IMR-90 (cell line): ENCODE measurements around the gene SOX4. TPM values are rescaled to one million over a fixed set of nuclear protein-coding genes. Genes with fewer than 3 reads are reported as not detected.

ENCODE experiments used
- ATAC-seq: fragments of 200-7000 bp; cut with Tn5 transposase; 2 replicates; pipeline ENCODE4 v1.9.1; 2020; ENCODE audit warnings: low read depth, mild to moderate bottlenecking, moderate library complexity
- BruUV-seq: library from RNA; stranded (reverse); fragments of 400-500 nt; replicated peaks from 2 replicates; lab custom pipeline; 2021; lab: Mats Ljungman, UMichigan
- CTCF ChIA-PET: fragments of 300-600 bp; formaldehyde crosslinking; extraction: SDS; loops from one replicate; lab custom pipeline; 2021; ENCODE audit warnings: antibody characterized with exemption; lab: Yijun Ruan, JAX
- POLR2A ChIA-PET: fragments of 300-600 bp; sonication (Branson Sonifier 250); formaldehyde crosslinking; loops from one replicate; lab custom pipeline; 2022; ENCODE audit warnings: antibody characterized with exemption; ENCODE audit not compliant: unreplicated experiment; lab: Charles Lee
- DNase-seq: peaks from one replicate; pipeline ENCODE4 v3.0.0; 2013
- H2AFZ ChIP-seq: replicated peaks from 2 replicates; pipeline ENCODE3; 2013; ENCODE audit warnings: low read length, mild to moderate bottlenecking; ENCODE audit not compliant: poor library complexity
- H2AK5ac ChIP-seq: 2 replicates; pipeline ENCODE4 v1.6.1; 2013; ENCODE audit warnings: low read depth, low read length, inconsistent platforms
- H2AK9ac ChIP-seq: replicated peaks from 2 replicates; pipeline ENCODE3; 2013; ENCODE audit warnings: mild to moderate bottlenecking, low read depth, low read length, moderate library complexity; ENCODE audit not compliant: poor library complexity
- H2BK120ac ChIP-seq: 2 replicates; pipeline ENCODE4 v1.6.1; 2013; ENCODE audit warnings: low read depth, low read length, inconsistent platforms
- H2BK15ac ChIP-seq: 3 replicates; pipeline ENCODE4 v1.6.1; 2013; ENCODE audit warnings: low read depth, low read length, inconsistent platforms
- H2BK20ac ChIP-seq: 2 replicates; pipeline ENCODE4 v1.6.1; 2013; ENCODE audit warnings: low read depth, mild to moderate bottlenecking, inconsistent platforms, low read length, moderate library complexity
- H2BK5ac ChIP-seq: 2 replicates; pipeline ENCODE4 v1.6.1; 2013; ENCODE audit warnings: mild to moderate bottlenecking, low read depth, low read length, inconsistent platforms; ENCODE audit not compliant: poor library complexity, severe bottlenecking
- H3K14ac ChIP-seq: replicated peaks from 2 replicates; pipeline ENCODE4 v1.6.1; 2013; ENCODE audit warnings: low read depth, low read length, inconsistent platforms
- H3K18ac ChIP-seq: 2 replicates; pipeline ENCODE4 v1.6.1; 2013; ENCODE audit warnings: low read depth, low read length, control low read depth
- H3K23ac ChIP-seq: 2 replicates; pipeline ENCODE4 v1.6.1; 2013; ENCODE audit warnings: low read depth, low read length, inconsistent platforms
- H3K27ac ChIP-seq: 2 replicates; pipeline ENCODE4 v1.5.1; 2013; ENCODE audit warnings: mild to moderate bottlenecking, control low read depth, low read length; ENCODE audit not compliant: insufficient read depth
- H3K27me3 ChIP-seq: 2 replicates; pipeline ENCODE4 v1.6.1; 2013; ENCODE audit warnings: low read length; ENCODE audit not compliant: control insufficient read depth, insufficient read depth
- H3K36me3 ChIP-seq: 2 replicates; pipeline ENCODE4 v1.6.1; 2013; ENCODE audit warnings: low read length, mixed read lengths; ENCODE audit not compliant: control insufficient read depth, insufficient read depth
- H3K4ac ChIP-seq: 2 replicates; pipeline ENCODE4 v1.6.1; 2013; ENCODE audit warnings: low read depth, low read length, inconsistent platforms
- H3K4me1 ChIP-seq: 2 replicates; pipeline ENCODE4 v1.6.1; 2013; ENCODE audit warnings: low read length, mixed read lengths; ENCODE audit not compliant: control insufficient read depth, insufficient read depth
- H3K4me2 ChIP-seq: 2 replicates; pipeline ENCODE4 v1.6.1; 2013; ENCODE audit warnings: low read depth, mild to moderate bottlenecking, control low read depth, low read length, moderate library complexity
- H3K4me3 ChIP-seq: 2 replicates; pipeline ENCODE4 v1.5.1; 2013; ENCODE audit warnings: low read depth, mild to moderate bottlenecking, control low read depth, low read length, moderate library complexity; ENCODE audit not compliant: insufficient read depth
- H3K56ac ChIP-seq: 2 replicates; pipeline ENCODE4 v1.6.1; 2013; ENCODE audit warnings: low read length, inconsistent platforms; ENCODE audit not compliant: insufficient read depth; ENCODE audit errors: extremely low read depth
- H3K79me1 ChIP-seq, 2 experiments: 2 replicates each; pipeline ENCODE4 v1.6.1; 2013; ENCODE audit warnings: low read length in 2 of 2, inconsistent platforms in 1 of 2, low read depth in 1 of 2
- H3K9ac ChIP-seq: 2 replicates; pipeline ENCODE4 v1.6.1; 2013; ENCODE audit warnings: low read depth, low read length, control low read depth
- H3K9me1 ChIP-seq: 2 replicates; pipeline ENCODE4 v1.6.1; 2013; ENCODE audit warnings: low read length, inconsistent platforms; ENCODE audit not compliant: insufficient read depth
- H3K9me3 ChIP-seq: 2 replicates; pipeline ENCODE4 v1.6.1; 2013; ENCODE audit warnings: low read length; ENCODE audit not compliant: control insufficient read depth, insufficient read depth
- H4K20me1 ChIP-seq: 2 replicates; pipeline ENCODE4 v1.6.1; 2013; ENCODE audit warnings: low read length, inconsistent platforms; ENCODE audit not compliant: insufficient read depth
- H4K5ac ChIP-seq: 2 replicates; pipeline ENCODE4 v1.6.1; 2013; ENCODE audit warnings: mild to moderate bottlenecking, low read depth, low read length, control low read depth
- H4K8ac ChIP-seq, 2 experiments: 2 replicates each; pipeline ENCODE4 v1.6.1; 2013; ENCODE audit warnings: low read depth in 2 of 2, low read length in 2 of 2, control low read depth in 1 of 2, inconsistent platforms in 1 of 2
- H4K91ac ChIP-seq: 2 replicates; pipeline ENCODE4 v1.6.1; 2013; ENCODE audit warnings: low read depth, low read length, inconsistent platforms; ENCODE audit not compliant: insufficient read depth
- BHLHE40 ChIP-seq: fragments of 150-350 bp; IDR thresholded peaks from 2 replicates; pipeline ENCODE4 v1.6.1; 2016; ENCODE audit warnings: mild to moderate bottlenecking, low read depth, low read length
- CHD1 ChIP-seq: IDR thresholded peaks from 2 replicates; pipeline ENCODE4 v1.6.1; 2012; ENCODE audit warnings: low read depth, low read length, improper control_type of control experiment
- CTCF ChIP-seq: conservative IDR thresholded peaks from 2 replicates; pipeline ENCODE4 v1.5.1; 2012; ENCODE audit warnings: mild to moderate bottlenecking, low read depth, low read length, improper control_type of control experiment
- MAZ ChIP-seq: IDR thresholded peaks from 2 replicates; pipeline ENCODE4 v1.6.1; 2012; ENCODE audit warnings: low read depth, mild to moderate bottlenecking, low read length, improper control_type of control experiment, moderate library complexity, borderline replicate concordance
- MXI1 ChIP-seq: IDR thresholded peaks from 2 replicates; pipeline ENCODE4 v1.6.1; 2012; ENCODE audit warnings: low read depth, mild to moderate bottlenecking, low read length, moderate library complexity, borderline replicate concordance
- SMC3 ChIP-seq: fragments of 150-350 bp; IDR thresholded peaks from 2 replicates; pipeline ENCODE4 v1.6.1; 2016; ENCODE audit warnings: low read depth, mild to moderate bottlenecking, antibody characterized with exemption, low read length, moderate library complexity
- USF2 ChIP-seq: fragments of 150-350 bp; IDR thresholded peaks from 2 replicates; pipeline ENCODE4 v1.6.1; 2017; ENCODE audit warnings: mild to moderate bottlenecking, antibody characterized with exemption, low read length, low read depth
- WGBS, 2 experiments: methylation state at CpG; one replicate each; pipeline versions ENCODE4 v1.1.5 to v1.1.7; 2013; ENCODE audit warnings: missing lambda C conversion rate in 2 of 2; ENCODE audit not compliant: insufficient read length in 1 of 2; ENCODE audit errors: extremely low coverage in 2 of 2; 5-methylcytosine and 5-hydroxymethylcytosine counted together
- dilution Hi-C: fragments of 300-500 bp; cut with HindIII; formaldehyde crosslinking; loops from one replicate; pipeline ENCODE4 v1.14.3; 2018; ENCODE audit warnings: low sequenced_read_pairs; ENCODE audit not compliant: unreplicated experiment
- in situ Hi-C: fragments of 300-500 bp; cut with MboI; formaldehyde crosslinking; loops from 3 replicates; pipeline ENCODE4 v1.14.3; 2019; ENCODE audit warnings: low sequenced_read_pairs, inconsistent platforms, mixed read lengths
- intact Hi-C: fragments of 100-400 bp; cut with micrococcal nuclease; formaldehyde crosslinking; loops from 2 replicates; pipeline ENCODE4 v1.10.0; 2022
- polyA plus RNA-seq, 3 experiments: library from polyadenylated mRNA; depleted of rRNA; stranded (reverse); fragments of >200 nt; gene quantifications; 2 replicates each; pipeline ENCODE4 v1.2.3, GENCODE V29; 2012; ENCODE audit warnings: low replicate concordance in 1 of 3
- total RNA-seq: library from RNA; depleted of rRNA; stranded (reverse); fragments of >200 nt; gene quantifications from 2 replicates; pipeline ENCODE4 v1.2.3, GENCODE V29; 2012

Gene SOX4
- total and polyA plus RNA-seq, 2 of the 4 experiments (the other 2 are of a cell fraction): 4.7 to 4.8 TPM

DNA sequence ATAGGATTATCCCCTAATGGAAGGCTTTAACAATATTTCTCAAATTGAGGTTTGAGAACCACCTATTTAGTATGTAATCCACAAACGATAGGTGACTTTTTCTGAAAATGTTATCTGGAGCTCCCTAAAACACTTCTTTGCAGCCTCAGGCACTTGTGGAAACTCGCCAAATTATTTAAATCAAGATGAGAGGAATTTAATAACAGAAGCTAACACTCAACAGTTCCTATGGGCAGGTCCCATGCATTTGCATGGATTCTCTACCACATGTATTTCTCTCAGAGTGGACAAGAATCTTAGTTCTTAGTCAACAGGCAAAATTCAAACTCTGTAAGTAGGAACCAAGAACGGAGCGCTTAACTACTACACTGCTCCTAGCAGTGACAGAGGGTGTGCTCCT is 20.7 kb downstream of the SOX4 start:
- H2BK15ac ChIP-seq: no peak overlapping the region
- dilution Hi-C loops: no loop called here
- ATAC-seq: no peak
- no peak overlapping the region for H2AK5ac ChIP-seq
- H2BK20ac ChIP-seq: no peak overlapping the region
- no peak overlapping the region for H2AK9ac ChIP-seq
- ChIA-PET CTCF (no interaction called here), POLR2A (interaction anchor here (0.6 kb wide), 1 partner anchor 20 kb away, joined by 12 read pairs; no protein-coding TSS in a partner anchor)
- H4K20me1 ChIP-seq: no peaks in the 10 kb centered on the region
- no peak overlapping the region for H3K18ac ChIP-seq
- no peak overlapping the region for H3K4me2 ChIP-seq
- no peak overlapping the region for H2BK5ac ChIP-seq
- no peak overlapping the region for H3K4me3 ChIP-seq
- WGBS, 2 experiments: no CpG with 5 or more reads among the region's 4 CpGs
- H3K4ac ChIP-seq: no peak overlapping the region
- TF ChIP-seq MXI1 (no peak), SMC3 (no peak), CHD1 (no peak), BHLHE40 (no peak), CTCF (no peak), USF2 (no peak), MAZ (no peak)
- H3K79me1 ChIP-seq: no peaks in the 10 kb centered on the region
- no peaks in the 10 kb centered on the region for H3K9me3 ChIP-seq
- H4K5ac ChIP-seq: no peak overlapping the region
- no peaks in the 10 kb centered on the region for H3K4me1 ChIP-seq
- DNase-seq: no peak
- no peak overlapping the region for H3K23ac ChIP-seq
- in situ Hi-C loops: no loop called here
- no peak overlapping the region for H2AFZ ChIP-seq
- no peak overlapping the region for H3K27ac ChIP-seq
- no peak overlapping the region for H4K91ac ChIP-seq
- H3K9ac ChIP-seq: no peak overlapping the region
- no peaks in the 10 kb centered on the region; the same call in 1 of the 2 replicates for H3K9me1 ChIP-seq
- no peaks in the 10 kb centered on the region for H3K36me3 ChIP-seq
- no peak overlapping the region for H2BK120ac ChIP-seq
- H3K27me3 ChIP-seq: no peaks in the 10 kb centered on the region
- BruUV-seq: no TSS peak
- intact Hi-C loops: no loop called here
- H3K14ac ChIP-seq: no peak overlapping the region
- no peak overlapping the region for H4K8ac ChIP-seq
- H3K56ac ChIP-seq: no peak overlapping the region
